ENCODE results near the gene EEA1. TPM values are rescaled to one million over a fixed set of nuclear protein-coding genes. Genes with fewer than 3 reads are reported as not detected.

Gene EEA1
- total RNA-seq, 1 experiment from 2014 or later, result 27.4 TPM

GRCh38 chr12:92897844-92898243 is 31.3 kb downstream of the EEA1 start:
- H3K27me3 Mint-ChIP-seq (ENCODE audit: unreplicated experiment), result no peaks in the 10 kb centered on the region
- no TSS peak for BruUV-seq (replicated peaks)
- TF ChIP-seq CTCF (IDR thresholded peaks at IDR 0.05; ENCODE audit: unreplicated experiment), result no peak
- no peak for DNase-seq
- no peak overlapping the region for H3K4me3 Mint-ChIP-seq (ENCODE audit: low read depth, unreplicated experiment)
- H3K9me3 Mint-ChIP-seq (ENCODE audit: low read depth, unreplicated experiment), result no peaks in the 10 kb centered on the region
- intact Hi-C loops (cut with micrococcal nuclease; ENCODE audit: unreplicated experiment), result no loop called here
- CTCF ChIA-PET, result interaction anchor here (0.6 kb wide), 1 partner anchor 72 kb away, joined by 5 read pairs; no protein-coding TSS in a partner anchor
- no peaks in the 10 kb centered on the region for H3K36me3 Mint-ChIP-seq (ENCODE audit: insufficient read depth, unreplicated experiment)
- no peak overlapping the region for H3K27ac Mint-ChIP-seq (ENCODE audit: unreplicated experiment)
- H3K4me1 Mint-ChIP-seq (ENCODE audit: low read depth, unreplicated experiment), result peaks cover 16% of the 10 kb centered on the region

- Mint-ChIP-seq H3K4me1 (ENCODE audit: low read depth, unreplicated experiment) (no peaks in the 10 kb centered on the region), H3K27ac (ENCODE audit: unreplicated experiment) (no peak overlapping the region), H3K4me3 (ENCODE audit: low read depth, unreplicated experiment) (no peak overlapping the region), H3K9me3 (ENCODE audit: low read depth, unreplicated experiment) (no peaks in the 10 kb centered on the region), H3K36me3 (ENCODE audit: insufficient read depth, unreplicated experiment) (no peaks in the 10 kb centered on the region), H3K27me3 (ENCODE audit: unreplicated experiment) (no peaks in the 10 kb centered on the region)
- DNase-seq, result no peak
- no TSS peak for BruUV-seq (replicated peaks)
- intact Hi-C loops (cut with micrococcal nuclease; ENCODE audit: unreplicated experiment), result no loop called here
- no peak for TF ChIP-seq CTCF (IDR thresholded peaks at IDR 0.05; ENCODE audit: unreplicated experiment)
- CTCF ChIA-PET, result no interaction called here
Measured at GRCh38 chr12:92890601-92891106, 38.4 kb downstream of the EEA1 start.

GRCh38 chr12:92886131-92886530 is 43.0 kb downstream of the EEA1 start:
- Mint-ChIP-seq H3K36me3 (ENCODE audit: insufficient read depth, unreplicated experiment) (peaks cover 5% of the 10 kb centered on the region), H3K27ac (ENCODE audit: unreplicated experiment) (no peak overlapping the region), H3K9me3 (ENCODE audit: low read depth, unreplicated experiment) (no peaks in the 10 kb centered on the region), H3K27me3 (ENCODE audit: unreplicated experiment) (no peaks in the 10 kb centered on the region), H3K4me3 (ENCODE audit: low read depth, unreplicated experiment) (no peak overlapping the region), H3K4me1 (ENCODE audit: low read depth, unreplicated experiment) (no peaks in the 10 kb centered on the region)
- intact Hi-C loops (cut with micrococcal nuclease; ENCODE audit: unreplicated experiment), result no loop called here
- TF ChIP-seq CTCF (IDR thresholded peaks at IDR 0.05; ENCODE audit: unreplicated experiment), result no peak
- CTCF ChIA-PET, result interaction anchor here (0.6 kb wide), 1 partner anchor 13 kb away, joined by 3 read pairs; no protein-coding TSS in a partner anchor
- no TSS peak for BruUV-seq (replicated peaks)
- DNase-seq, result no peak

- H3K27ac Mint-ChIP-seq (ENCODE audit: unreplicated experiment), result no peak overlapping the region
- no peaks in the 10 kb centered on the region for H3K27me3 Mint-ChIP-seq (ENCODE audit: unreplicated experiment)
- no peak overlapping the region for H3K4me3 Mint-ChIP-seq (ENCODE audit: low read depth, unreplicated experiment)
- no peak for DNase-seq
- H3K9me3 Mint-ChIP-seq (ENCODE audit: low read depth, unreplicated experiment), result no peaks in the 10 kb centered on the region
- BruUV-seq (replicated peaks), result no TSS peak
- peaks cover 5% of the 10 kb centered on the region for H3K36me3 Mint-ChIP-seq (ENCODE audit: insufficient read depth, unreplicated experiment)
- H3K4me1 Mint-ChIP-seq (ENCODE audit: low read depth, unreplicated experiment), result no peaks in the 10 kb centered on the region
- CTCF ChIA-PET, result no interaction called here
- intact Hi-C loops (cut with micrococcal nuclease; ENCODE audit: unreplicated experiment), result no loop called here
- no peak for TF ChIP-seq CTCF (IDR thresholded peaks at IDR 0.05; ENCODE audit: unreplicated experiment)
Measured at GRCh38 chr12:92879698-92880322, 49.3 kb downstream of the EEA1 start.

All from Calu3 (cell line).